Astrocyte of the hippocampus (primary cell): ENCODE data around the gene SYMPK.
A peak's percentile ranks its signal among the peaks of the same experiment; 100 is the strongest.

ENCODE experiments used
- DNase-seq: peaks from one replicate; pipeline ENCODE4 v3.0.0; 2011; ENCODE audit warnings: low read depth, low spot score

Gene SYMPK

GRCh38 chr19:45781214-45782161, 81.5 kb downstream of the SYMPK start:
- DNase-seq, result no peak

GRCh38 chr19:45780448-45781213, 82.3 kb downstream of the SYMPK start:
- DNase-seq, result no peak

- DNase-seq, result no peak
These were observed 82.8 kb downstream of the SYMPK start for GRCh38 chr19:45780146-45780447.

- DNase-seq, result peak; percentile 85
These were observed 83.5 kb downstream of the SYMPK start for GRCh38 chr19:45779231-45780145.

- no peak for DNase-seq
These were observed 84.8 kb downstream of the SYMPK start for GRCh38 chr19:45778010-45778661.

GRCh38 chr19:45777395-45777961, 85.5 kb downstream of the SYMPK start:
- no peak for DNase-seq

- DNase-seq, result no peak
These were observed 88.2 kb downstream of the SYMPK start for GRCh38 chr19:45774765-45775164.

GRCh38 chr19:45773384-45773783, 89.6 kb downstream of the SYMPK start:
- DNase-seq, result no peak

- DNase-seq, result no peak
These were observed 90.0 kb downstream of the SYMPK start for GRCh38 chr19:45772912-45773311.

- DNase-seq, result no peak
These were observed 90.7 kb downstream of the SYMPK start for GRCh38 chr19:45772130-45772840.

- DNase-seq, result no peak
These were observed 91.5 kb downstream of the SYMPK start for GRCh38 chr19:45771311-45771933.

- DNase-seq, result peak; percentile 99
These were observed 92.5 kb downstream of the SYMPK start for GRCh38 chr19:45770192-45771101.

GRCh38 chr19:45769821-45770191, 93.1 kb downstream of the SYMPK start:
- DNase-seq, result no peak

GRCh38 chr19:45768984-45769782, 93.8 kb downstream of the SYMPK start, which contains the start of gene SIX5:
Gene SIX5, minus strand, starts transcription at chr19:45769252. Its CDS starts 408 bp downstream, at chr19:45768844.
- peak; percentile 99 for DNase-seq

- DNase-seq, result peak; percentile 72
These were observed 94.3 kb downstream of the SYMPK start for GRCh38 chr19:45768655-45768983.

- peak; percentile 85 for DNase-seq
These were observed 94.9 kb downstream of the SYMPK start for GRCh38 chr19:45767881-45768654.

- peak; percentile 89 for DNase-seq
These were observed 95.5 kb downstream of the SYMPK start for GRCh38 chr19:45767410-45767880.
